Stimulated activated CD4-positive, alpha-beta T cell treated with anti-CD3 and anti-CD28 coated beads, Interleukin-4, amount 100 ng/mL, for 48 hours (primary cell): ENCODE data around the gene COMMD10.

ENCODE experiments used
- DNase-seq, 2 donors: peaks; one replicate each; pipeline ENCODE4 v3.0.0-alpha.2; 2020; ENCODE audit warnings: low read depth in 2 of 2

The COMMD10 gene

DNA sequence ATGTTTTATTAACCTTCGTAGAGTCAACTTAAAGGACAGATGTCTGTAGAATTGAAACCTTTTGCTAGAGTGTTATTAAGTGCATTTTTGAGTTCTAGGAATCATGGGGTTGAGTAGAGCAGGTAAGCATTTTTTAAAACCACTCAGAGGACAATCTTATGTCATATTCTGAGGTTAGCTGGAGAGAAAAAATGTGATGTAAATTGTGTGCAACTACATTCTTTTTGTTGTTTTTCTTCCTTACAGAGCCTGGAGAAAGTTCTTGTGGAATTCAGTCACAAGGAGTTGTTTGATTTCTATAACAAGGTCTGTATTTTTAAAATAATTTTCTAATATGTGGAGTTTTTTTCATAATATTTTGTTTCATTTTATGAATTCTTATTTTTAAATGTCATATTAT is 206.4 kb downstream of the COMMD10 start:
- DNase-seq, result no peak

DNA sequence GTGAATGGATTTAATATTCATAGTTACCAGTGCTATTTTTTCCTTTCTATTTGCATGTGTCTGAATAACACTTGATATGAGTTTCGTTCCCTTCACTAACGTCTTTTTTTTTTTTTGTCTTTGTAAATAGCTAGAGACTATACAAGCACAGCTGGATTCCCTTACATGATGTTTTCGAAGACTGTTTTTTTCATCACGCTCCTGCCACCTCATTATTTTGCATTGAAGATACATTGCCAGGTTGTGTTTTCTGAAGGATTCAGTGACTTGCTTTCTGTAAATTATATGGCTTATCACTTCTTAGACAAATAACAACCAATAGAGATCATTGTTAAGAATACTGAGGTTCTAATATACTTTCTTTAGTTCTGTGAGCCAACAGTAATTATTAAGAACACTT is 207.5 kb downstream of the COMMD10 start:
- no peak for DNase-seq

DNA sequence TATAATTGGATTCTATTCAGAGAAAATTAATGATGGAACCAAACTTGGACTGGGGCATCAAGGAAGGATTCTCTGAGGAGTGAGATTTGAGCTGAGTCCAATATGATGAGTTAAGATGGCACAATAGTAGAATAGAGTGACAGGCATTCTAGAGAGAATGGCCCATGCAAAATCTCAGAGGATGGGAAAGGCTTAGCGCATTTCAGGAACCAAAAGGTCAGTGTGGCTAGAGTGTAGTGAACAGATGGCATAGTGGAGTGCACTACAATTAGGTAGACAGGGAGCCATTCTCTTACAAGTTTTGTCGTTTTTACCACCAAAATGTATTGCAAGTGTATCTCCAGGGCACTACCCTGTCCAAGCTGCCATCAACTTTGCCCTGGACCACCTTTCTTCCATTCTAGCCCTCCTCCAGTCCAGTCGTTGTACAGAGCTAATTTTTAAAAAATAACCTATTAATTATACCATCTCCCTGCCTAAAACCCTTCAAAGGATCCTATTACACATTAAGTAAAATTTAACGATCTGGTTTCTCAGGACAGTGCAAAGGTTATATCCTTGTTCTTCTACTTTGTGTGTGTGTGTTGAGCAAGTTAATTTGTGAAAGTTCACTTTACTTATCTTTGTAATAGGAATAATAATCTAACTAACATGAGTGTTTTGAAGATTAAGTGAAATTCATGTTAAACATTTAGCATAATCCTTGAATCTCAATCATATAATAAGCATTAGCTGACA is 211.7 kb downstream of the COMMD10 start:
- DNase-seq, result no peak

DNA sequence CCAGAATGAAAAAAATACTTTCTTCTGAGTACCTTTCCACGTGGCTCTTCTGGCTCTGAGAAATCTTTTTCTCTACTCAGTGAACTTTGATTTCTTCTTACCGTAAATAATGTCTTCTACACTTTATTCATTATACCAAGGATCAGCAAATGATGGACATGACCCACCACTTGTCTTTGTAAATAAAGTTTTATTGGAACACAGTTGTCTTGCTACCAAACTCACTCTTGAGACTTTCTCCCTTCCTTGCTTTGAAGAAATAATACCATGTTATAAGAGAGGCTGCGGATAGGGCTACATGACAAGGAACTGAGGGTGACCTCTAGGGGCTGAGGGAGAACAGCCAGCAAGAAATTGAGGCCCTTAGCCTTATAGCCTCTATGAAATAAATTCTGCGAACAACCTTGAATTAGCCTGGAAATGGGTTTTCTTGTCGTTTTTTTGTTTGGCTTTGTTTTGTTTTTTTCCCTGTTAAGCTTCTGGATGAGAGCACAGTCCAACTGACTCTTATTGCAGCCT is 212.5 kb downstream of the COMMD10 start:
- DNase-seq, result no peak

DNA sequence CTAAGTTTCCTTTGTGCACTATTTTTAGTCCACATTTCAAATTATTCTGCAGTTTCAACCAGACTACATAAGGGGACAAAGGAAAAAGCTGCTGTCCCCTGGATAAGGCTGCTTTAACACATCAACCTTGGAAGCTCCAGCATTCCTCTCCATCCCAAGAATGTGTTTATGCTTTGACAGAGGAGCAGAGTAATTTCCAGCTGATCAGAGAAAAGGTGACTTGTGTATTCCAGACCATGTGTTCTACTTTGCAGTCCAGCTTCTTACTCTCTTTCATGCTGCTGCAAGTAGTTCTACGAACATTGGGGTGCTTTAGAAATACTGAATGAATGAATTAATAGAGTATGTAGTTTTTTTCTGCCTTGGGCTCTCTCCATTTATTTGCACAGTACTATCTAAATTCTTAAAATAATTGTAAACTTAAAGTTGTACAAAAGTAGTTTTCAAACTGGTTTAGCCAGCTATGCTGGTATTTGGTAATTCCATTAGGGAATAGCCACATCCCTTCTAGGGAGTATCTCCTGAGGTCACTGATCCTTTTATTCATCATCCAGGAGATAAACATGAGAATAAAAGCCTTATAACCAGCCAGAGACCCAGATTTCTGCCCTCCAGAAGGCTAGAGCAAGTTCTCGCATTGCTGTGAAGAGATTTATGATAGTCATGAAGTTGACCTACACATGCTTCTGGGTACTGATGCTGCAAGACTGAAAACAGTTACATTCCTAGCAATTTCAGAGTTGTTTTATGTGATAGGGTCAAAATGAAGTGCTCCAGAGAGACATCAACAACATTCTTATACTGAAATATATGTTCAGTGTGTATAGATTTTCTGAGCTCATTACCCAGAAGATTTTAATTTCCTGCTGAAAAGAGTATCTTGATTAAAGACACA is 215.2 kb downstream of the COMMD10 start:
- DNase-seq, result no peak

DNA sequence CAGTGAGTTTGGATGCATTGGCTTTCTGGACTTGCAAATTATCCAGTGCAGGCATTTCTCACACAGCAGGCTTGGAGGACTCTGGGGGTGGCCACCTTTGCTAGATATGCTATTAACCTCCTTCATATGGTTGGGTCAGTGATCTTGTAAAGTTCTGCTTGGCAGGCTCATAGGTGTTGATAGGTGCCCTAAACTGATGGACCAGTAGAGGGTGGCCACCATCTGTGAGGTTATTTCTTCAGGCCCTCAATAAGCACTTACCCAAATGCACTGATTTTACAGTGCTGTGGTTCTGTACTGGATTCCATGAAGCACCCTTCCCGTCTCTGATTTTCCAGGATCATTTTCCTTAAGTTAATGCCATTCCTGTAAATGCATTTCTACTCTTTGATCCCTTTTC is 216.3 kb downstream of the COMMD10 start:
- no peak for DNase-seq

DNA sequence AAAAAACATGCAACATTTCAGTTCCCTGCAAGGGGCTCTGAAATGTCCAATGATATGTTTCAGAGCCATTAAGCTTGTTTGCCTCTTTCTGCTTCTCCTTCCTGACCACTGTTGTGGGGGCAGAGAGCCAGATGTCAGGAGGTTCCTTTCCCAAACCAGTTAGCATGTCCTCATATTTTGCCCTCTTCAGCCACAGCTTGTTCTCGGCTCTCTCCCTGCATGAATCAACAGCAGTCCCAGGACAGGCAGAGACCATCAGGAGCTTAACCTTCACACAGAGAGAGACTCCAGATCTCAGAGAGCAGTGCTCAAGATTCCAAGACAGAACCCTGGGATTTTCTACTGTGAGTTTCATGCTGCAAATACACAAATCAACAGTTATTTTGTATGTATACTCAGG is 218.5 kb downstream of the COMMD10 start:
- DNase-seq, result no peak

DNA sequence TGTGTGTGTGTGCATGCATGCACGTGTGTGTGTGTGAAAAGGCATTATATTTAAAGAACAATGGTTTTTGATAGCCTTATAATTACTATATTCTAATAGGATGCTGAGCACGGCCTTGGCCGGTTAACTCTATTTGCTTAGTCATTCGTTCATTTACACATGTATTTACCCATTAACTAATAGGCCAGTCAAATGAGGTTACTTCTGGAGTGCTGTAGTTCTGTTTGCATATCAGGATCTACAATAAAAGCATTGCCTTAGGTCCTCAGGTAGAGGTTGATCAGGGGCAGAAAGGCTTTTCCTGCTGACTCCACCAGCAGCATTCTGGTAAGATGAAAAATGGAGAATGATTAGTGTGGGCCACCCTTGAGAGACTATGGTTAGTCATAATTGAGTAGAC is 219.0 kb downstream of the COMMD10 start:
- DNase-seq, result no peak

DNA sequence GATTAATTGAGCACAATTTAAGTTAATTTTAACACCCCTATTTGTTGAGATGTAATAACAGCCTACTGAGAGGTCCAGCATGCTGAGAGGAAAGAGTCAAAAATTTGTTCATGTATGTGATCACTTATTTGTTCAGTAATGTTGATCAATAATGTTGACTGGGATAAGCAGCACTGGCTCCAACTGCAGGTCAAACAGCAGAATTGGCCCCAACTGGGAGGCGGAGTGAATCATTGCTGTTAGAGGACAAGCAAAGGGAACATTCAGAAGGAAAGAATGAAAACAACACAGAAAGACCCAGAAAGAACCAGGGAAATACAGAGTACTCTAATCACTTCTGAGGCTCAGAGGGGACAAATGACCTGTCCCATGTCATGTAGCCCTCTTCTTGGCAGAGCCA is 221.1 kb downstream of the COMMD10 start:
- no peak for DNase-seq

DNA sequence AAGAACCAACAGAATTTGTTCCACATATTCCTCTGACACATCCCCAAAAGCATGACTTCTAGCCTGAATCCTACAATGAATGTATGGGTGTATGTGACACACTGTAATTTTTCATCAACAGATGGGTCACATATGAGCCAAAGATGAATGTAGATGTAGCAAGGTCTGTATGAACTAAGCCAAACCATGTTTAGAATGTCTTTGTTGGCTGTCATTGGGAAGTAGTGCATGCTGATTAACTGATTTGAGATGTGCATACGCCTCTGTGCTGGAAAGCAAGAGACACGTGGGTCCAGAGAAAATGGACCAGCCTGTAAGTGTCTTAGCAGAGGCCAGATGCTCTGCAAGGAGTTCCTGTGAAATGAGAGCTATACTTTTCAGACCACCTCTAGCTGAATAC is 222.0 kb downstream of the COMMD10 start:
- DNase-seq, result no peak

DNA sequence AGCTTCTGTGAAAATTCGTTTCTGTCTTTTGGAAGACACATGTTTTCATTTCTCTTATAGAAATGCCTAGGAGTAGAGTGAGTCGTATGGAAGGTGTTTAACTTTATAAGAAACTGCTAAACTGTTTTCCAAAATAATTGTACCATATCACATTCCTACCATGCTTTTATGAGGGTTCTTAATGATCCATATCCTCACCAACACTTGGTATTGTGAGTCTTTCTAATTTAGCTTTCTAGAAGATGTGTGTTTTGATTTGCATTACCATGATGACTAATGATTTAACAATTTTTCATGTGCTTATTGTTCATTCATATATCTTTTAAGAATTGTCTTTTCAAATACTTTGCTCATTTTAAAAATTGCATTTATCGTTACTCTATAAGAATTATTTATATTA is 223.6 kb downstream of the COMMD10 start:
- DNase-seq, result no peak

DNA sequence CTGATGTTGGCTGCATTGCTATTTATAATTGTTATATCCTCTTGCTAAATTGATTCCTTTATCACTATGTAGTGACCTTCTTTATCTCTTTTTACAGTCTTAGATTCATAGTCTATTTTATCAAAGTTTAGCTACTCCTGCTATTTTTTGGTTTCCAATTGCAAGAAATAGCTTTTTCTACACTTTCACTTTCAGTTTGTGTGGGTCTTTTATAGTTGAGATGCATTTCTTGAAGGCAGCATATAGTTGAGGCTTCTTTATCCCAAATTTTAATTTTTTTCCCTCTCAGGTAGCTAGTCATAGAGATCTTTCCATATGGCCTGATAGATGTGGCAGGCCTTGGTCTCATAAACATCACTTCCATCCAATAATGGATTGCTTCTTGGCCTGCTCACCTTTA is 228.5 kb downstream of the COMMD10 start:
- no peak for DNase-seq

DNA sequence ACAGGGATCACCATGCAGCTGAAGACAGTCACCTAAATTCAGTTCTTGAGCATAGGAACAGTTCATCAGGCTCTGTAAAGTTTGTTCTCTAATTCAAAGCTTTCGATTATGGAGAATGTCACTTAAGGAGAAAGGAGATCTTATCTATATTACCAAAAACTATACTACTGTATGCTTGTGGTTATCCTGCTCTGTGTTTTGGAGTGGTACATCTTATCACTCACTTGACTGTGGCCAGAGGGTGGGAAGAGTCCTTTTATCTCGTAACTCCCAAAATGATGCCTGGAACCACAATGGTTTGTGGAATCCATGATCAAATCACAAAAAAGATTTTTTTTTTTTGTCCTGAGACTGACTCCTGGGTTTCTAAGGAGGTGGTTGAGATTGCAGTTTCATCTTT is 230.7 kb downstream of the COMMD10 start:
- no peak for DNase-seq

DNA sequence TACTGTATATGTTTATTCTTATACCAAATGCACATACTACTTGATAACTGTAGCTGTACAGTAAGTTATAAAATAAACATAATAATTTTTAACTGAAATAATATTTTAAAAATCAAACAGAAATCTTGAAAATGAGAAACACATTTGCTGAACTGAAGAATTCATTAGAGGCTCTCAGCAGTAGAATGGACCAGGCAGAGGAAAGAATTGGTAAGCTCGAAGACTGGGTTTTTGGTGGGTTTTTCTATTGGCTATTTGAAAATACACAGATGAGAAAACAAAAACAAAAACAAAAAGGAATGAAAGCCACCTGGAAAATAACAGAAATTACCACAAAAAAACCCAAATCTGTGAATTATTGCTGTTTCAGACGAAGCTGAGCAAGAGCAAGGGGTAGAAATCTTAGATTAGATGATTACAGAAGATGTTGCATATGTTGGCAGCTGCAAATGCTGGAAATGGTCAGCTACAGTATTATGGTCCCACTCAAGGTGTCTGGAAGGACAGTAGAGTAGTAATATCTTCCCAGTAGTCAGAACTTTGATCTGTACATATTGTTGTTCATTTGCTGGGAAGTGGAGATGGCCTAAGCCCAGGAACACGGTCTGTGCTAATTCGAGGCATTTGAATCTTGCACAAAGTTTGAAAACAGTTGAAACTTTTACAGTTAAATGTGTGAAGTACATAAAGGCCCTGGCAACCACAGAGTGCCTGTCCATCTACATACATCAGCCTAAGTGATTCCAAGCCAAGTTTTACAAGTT is 233.4 kb downstream of the COMMD10 start:
- no peak for DNase-seq

DNA sequence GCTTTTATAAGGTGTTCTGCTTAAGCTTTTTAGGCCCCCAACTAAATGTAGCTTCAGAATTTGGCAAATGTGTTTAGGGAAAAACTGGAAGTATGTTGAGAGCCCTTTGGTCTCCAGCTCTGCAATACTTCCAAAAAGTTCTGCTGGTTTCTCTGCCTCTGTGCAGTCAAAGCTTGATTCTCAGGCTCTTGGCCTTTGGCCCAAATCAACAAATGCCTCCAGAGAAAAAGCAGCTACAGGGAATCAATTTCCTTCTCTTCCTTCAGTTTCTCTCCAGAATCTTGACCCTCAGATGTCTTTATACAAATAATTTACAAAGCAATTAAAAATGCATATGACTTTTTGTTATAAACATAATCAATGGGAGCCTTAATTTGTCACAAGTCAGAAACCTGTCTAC is 235.7 kb downstream of the COMMD10 start:
- DNase-seq, result no peak

DNA sequence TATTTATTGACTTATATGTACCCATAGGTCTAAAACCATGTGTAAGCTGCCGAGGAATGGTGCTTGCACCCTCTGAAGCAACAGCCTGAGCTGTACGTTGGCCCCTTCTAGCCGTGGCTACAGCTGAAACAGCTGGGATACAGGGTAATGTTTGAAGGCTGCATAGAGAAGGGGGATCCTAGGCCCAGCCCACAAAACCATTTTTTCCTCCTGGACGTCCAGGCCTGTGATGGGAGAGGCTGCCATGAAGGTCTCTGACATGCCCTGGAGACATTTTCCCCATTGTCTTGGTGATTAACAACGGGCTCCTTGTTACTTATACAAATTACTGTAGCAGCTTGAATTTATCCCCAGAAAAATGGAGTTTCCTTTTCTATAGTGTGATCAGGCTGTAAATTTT is 244.7 kb downstream of the COMMD10 start:
- DNase-seq, result no peak

DNA sequence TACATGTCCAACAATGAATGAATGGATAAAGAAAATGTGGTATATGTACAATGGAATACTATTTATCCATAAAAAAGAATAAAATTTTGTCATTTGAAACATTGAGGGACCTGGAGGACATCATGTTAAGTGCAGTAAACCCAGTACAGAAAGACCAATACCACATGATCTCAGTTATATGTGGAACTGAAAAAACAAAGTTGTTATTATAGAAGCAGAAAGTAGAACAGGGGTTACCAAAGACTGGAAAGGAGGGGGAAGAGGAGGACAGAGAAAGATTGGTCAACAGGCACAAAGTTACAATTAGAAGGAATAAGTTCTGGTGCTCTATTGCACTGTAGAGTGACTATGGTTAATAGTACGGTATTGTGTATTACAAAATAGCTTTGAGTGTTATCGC is 256.0 kb downstream of the COMMD10 start:
- no peak for DNase-seq
